ENCODE results near the gene THRB.

DNA sequence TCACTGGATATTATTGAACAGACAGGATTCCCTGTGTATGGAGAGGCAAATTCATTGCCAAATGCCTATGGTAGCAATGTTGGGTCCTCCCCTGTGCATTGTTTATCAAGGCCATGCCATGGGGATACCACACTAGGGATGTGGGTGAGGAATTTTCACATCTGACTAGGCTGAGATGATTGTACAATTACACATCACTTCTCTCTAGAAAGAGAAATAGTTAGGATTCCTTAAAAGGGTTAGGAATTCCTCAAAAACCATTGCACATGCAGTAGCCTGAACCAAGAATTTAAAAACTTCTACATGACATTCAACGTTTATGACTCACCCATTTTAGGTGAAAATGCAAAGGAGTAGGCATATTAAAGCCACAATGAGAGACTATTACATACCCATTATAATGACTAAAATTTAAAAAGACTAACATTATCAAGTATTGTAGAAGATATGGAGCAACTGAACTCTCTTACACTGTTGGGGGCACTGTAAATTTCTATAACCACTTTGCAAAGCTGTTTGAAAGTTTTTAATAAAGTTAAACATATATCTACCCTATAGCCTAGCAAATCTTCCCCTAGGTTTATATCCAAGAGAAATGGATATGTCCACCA lies 175.9 kb downstream of the THRB start:
- no peak for TF ChIP-seq POLR2A (IDR thresholded peaks at IDR 0.05; ENCODE audit: extremely low read depth, insufficient read length)
- TF ChIP-seq, protein P1, sequence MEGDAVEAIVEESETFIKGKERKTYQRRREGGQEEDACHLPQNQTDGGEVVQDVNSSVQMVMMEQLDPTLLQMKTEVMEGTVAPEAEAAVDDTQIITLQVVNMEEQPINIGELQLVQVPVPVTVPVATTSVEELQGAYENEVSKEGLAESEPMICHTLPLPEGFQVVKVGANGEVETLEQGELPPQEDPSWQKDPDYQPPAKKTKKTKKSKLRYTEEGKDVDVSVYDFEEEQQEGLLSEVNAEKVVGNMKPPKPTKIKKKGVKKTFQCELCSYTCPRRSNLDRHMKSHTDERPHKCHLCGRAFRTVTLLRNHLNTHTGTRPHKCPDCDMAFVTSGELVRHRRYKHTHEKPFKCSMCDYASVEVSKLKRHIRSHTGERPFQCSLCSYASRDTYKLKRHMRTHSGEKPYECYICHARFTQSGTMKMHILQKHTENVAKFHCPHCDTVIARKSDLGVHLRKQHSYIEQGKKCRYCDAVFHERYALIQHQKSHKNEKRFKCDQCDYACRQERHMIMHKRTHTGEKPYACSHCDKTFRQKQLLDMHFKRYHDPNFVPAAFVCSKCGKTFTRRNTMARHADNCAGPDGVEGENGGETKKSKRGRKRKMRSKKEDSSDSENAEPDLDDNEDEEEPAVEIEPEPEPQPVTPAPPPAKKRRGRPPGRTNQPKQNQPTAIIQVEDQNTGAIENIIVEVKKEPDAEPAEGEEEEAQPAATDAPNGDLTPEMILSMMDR (IDR thresholded peaks at IDR 0.05; ENCODE audit: low read depth, low read length) = no peak
